ENCODE results near the gene FAM89B. TPM values are rescaled to one million over a fixed set of nuclear protein-coding genes. Genes with fewer than 3 reads are reported as not detected.

Gene FAM89B
- polyA plus RNA-seq, 1 experiment, result 28.8 TPM

DNA sequence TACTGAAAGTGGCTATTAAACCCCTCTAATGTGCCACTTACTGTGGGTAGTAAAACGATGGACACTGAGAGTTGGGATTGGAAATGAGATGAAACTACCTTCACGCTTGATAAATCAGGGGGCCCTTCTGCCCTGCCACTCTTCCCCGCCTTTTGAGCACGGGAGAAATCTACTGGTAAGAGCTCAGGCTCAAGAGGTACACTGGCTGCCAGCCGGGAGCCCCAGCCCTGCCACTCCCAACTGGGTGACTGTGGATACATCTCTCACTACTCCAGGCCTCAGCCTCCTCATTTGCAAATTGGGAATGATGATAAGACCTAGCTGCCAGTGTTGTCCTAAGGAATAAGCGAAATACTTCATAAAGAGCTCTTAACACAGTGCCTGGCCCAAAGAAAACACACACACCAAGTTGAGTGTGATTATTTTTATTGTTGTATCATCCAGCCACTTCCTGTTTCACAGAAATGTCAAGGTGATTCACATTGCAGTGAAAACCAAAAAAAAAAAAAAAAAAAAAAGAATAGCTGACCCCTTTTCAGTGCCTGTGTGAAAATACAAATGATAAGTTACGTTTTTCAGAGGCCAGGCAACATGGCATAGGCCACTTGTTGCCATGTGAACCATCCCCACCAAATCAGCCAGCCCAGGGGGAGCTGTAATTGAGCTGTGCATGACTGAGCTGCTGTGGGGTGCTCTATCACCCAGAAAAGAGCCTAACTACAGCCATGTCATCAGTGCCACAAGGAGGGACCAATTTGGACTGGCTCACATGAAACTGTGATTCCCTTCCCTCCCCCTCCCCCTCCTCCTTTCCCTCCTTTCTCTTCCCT lies 6.5 kb upstream of the FAM89B start:
- H3K4me3 ChIP-seq (ENCODE audit: low read depth, low read length), result no peak overlapping the region
- H3K9me3 ChIP-seq (ENCODE audit: control insufficient read depth, insufficient read depth, low read length), result peaks cover 4% of the 10 kb centered on the region; the same call in 1 of the 2 replicates
- ChIA-PET CTCF (interaction anchor here (0.6 to 0.7 kb wide), 2 partner anchors 318 to 503 kb away, joined by 3 to 4 read pairs; no protein-coding TSS in a partner anchor), POLR2A (interaction anchor here (0.6 to 1.1 kb wide), 2 partner anchors 430 to 747 kb away, joined by 3 to 4 read pairs; no protein-coding TSS in a partner anchor)
- peak overlapping the region; percentile 11 for H3K27ac ChIP-seq (ENCODE audit: low read depth, low read length)
- H3K27me3 ChIP-seq (ENCODE audit: control insufficient read depth, insufficient read depth, low read length), result no peaks in the 10 kb centered on the region
- no peak for DNase-seq (ENCODE audit: low read depth, low spot score)
- TF ChIP-seq, protein P1, sequence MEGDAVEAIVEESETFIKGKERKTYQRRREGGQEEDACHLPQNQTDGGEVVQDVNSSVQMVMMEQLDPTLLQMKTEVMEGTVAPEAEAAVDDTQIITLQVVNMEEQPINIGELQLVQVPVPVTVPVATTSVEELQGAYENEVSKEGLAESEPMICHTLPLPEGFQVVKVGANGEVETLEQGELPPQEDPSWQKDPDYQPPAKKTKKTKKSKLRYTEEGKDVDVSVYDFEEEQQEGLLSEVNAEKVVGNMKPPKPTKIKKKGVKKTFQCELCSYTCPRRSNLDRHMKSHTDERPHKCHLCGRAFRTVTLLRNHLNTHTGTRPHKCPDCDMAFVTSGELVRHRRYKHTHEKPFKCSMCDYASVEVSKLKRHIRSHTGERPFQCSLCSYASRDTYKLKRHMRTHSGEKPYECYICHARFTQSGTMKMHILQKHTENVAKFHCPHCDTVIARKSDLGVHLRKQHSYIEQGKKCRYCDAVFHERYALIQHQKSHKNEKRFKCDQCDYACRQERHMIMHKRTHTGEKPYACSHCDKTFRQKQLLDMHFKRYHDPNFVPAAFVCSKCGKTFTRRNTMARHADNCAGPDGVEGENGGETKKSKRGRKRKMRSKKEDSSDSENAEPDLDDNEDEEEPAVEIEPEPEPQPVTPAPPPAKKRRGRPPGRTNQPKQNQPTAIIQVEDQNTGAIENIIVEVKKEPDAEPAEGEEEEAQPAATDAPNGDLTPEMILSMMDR (IDR thresholded peaks at IDR 0.05; ENCODE audit: low read depth, low read length), result no peak

DNA sequence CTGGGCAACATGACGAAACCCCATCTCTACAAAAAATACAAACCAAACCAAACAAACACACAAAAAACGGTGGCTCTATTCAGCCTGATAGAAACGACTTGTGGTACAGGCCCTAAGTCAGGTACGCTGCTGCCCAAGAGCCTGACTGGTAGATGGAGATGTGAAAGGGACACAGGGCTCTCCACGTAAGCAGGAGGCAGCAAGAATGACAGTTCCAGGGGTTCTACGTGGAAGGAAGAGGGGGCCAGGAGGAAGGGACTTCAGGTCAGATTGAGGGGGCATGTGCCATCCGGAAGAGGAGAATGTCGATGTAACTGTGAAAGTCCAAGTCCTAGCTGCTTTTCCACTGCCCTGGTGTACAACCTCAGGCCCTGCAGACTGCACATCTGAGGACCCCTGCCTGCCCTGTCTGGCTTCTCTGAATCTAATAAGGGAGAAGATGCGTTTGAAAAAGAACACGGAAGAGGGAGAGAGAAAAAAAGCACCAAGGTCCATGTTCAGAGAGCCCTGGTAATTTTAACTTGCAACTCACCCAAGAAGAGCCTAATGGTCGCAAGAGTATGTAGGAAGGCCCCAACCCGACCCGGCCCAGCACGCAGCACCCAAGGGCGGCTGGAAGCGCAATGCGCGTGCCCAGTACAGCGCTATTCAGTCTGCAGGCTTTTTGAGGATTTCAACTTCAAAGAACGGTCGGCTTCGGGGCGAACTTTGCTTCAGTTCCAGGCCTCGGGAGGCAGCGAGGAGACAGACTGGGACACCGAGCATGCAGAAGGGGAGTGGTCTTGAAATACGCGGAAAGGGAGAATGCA lies 3.0 kb upstream of the FAM89B start:
- Histone ChIP-seq H3K27ac (ENCODE audit: low read depth, low read length) (peak overlapping the region; percentile 95), H3K27me3 (ENCODE audit: control insufficient read depth, insufficient read depth, low read length) (no peaks in the 10 kb centered on the region), H3K9me3 (ENCODE audit: control insufficient read depth, insufficient read depth, low read length) (peaks cover 4% of the 10 kb centered on the region; the same call in 1 of the 2 replicates), H3K4me3 (ENCODE audit: low read depth, low read length) (peak overlapping the region; percentile 98)
- TF ChIP-seq, protein P1 (IDR thresholded peaks at IDR 0.05; ENCODE audit: low read depth, low read length), result no peak
- ChIA-PET CTCF (interaction anchor here (2.3 to 4.1 kb wide), 2 partner anchors 8 to 28 kb away, joined by 11 to 20 read pairs; no protein-coding TSS in a partner anchor), POLR2A (interaction anchor here (1.0 to 1.2 kb wide), 7 partner anchors 9 to 147 kb away, joined by 3 to 7 read pairs (median 4); partner anchors contain the start of genes NEAT1, PCNX3 and SCYL1)
- DNase-seq (ENCODE audit: low read depth, low spot score), result no peak

DNA sequence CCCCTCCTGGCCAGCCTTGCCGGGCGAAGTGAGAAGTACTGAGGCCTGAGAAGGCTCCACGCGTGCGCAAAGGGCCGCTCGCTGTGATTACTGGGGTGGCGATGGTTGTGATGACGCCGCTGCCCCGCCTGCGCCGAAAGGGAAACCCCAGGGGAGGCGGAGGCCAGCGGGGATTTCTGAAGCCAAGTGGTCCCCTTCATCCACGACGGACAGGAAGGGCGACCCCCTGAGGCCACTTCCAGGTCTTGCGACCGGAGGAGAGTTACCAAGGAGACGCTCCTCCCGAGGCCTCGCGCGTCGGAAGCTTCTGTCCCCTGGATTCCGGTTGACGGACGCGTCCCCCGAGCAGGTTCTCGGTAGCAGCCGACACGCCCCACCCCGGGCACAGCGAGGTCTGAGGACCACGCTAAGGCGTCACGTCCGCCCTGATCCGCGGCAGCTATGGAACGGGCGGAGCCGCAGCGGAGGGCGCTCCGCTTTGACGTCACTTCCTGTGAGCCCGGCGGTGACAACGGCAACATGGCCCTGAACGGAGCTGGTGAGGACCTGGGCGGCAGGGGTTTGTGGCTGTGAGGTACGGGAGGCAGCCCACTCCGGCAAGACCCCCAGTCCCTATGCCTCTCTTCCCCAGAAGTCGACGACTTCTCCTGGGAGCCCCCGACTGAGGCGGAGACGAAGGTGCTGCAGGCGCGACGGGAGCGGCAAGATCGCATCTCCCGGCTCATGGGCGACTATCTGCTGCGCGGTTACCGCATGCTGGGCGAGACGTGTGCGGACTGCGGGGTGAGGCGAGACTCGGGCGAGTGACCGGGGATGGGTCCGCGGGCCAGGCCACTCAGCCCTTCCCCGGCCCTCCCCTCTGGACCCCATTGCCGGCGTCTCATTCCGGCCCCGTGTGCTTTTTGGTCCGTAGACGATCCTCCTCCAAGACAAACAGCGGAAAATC lies 2.1 kb upstream of the FAM89B start, which contains the start of gene ZNRD2:
ZNRD2 (plus strand) TSS at position 505 of the 946 bp plus-strand sequence; CDS start at position 520, 15 bp downstream.
- TF ChIP-seq, protein P1 (IDR thresholded peaks at IDR 0.05; ENCODE audit: low read depth, low read length), result peak; percentile 26
- peak; percentile 96 for DNase-seq (ENCODE audit: low read depth, low spot score)
- Histone ChIP-seq H3K27me3 (ENCODE audit: control insufficient read depth, insufficient read depth, low read length) (no peaks in the 10 kb centered on the region), H3K4me3 (ENCODE audit: low read depth, low read length) (peak within 1 kb of the TSS; percentile 98), H3K9me3 (ENCODE audit: control insufficient read depth, insufficient read depth, low read length) (peaks cover 4% of the 10 kb centered on the region; the same call in 1 of the 2 replicates), H3K27ac (ENCODE audit: low read depth, low read length) (peak within 1 kb of the TSS; percentile 95)
- POLR2A ChIA-PET, result interaction anchor here (1.0 to 1.3 kb wide), 9 partner anchors 10 to 288 kb away, joined by 3 to 7 read pairs (median 4); partner anchors contain the start of genes NEAT1, PCNX3 and SCYL1
- CTCF ChIA-PET, result interaction anchor here (0.7 to 4.1 kb wide), 3 partner anchors 9 to 29 kb away, joined by 3 to 20 read pairs (median 11); no protein-coding TSS in a partner anchor

DNA sequence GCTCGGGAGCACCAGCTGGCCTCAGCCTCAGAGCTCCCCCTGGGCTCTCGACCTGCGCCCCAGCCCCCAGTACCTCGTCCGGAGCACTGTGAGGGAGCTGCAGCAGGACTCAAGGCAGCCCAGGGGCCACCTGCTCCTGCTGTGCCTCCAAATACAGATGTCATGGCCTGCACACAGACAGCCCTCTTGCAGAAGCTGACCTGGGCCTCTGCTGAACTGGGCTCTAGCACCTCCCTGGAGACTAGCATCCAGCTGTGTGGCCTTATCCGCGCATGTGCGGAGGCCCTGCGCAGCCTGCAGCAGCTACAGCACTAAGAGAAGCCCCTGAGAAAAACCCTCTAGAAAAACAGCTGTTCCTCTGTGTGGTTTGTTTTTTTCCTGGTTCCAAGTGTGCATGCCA lies 918 bp upstream of the FAM89B start:
- Histone ChIP-seq H3K4me3 (ENCODE audit: low read depth, low read length) (peak overlapping the region; percentile 98), H3K9me3 (ENCODE audit: control insufficient read depth, insufficient read depth, low read length) (peaks cover 4% of the 10 kb centered on the region; the same call in 1 of the 2 replicates), H3K27ac (ENCODE audit: low read depth, low read length) (no peak overlapping the region), H3K27me3 (ENCODE audit: control insufficient read depth, insufficient read depth, low read length) (no peaks in the 10 kb centered on the region)
- TF ChIP-seq, protein P1 (IDR thresholded peaks at IDR 0.05; ENCODE audit: low read depth, low read length), result no peak
- no peak for DNase-seq (ENCODE audit: low read depth, low spot score)
- CTCF ChIA-PET, result interaction anchor here (0.8 to 4.1 kb wide), 3 partner anchors 10 to 31 kb away, joined by 3 to 20 read pairs (median 11); no protein-coding TSS in a partner anchor
- POLR2A ChIA-PET, result interaction anchor here (1.3 kb wide), 1 partner anchor 287 kb away, joined by 3 read pairs; no protein-coding TSS in a partner anchor
